Fibroblast of skin of right biceps (primary cell): Measurements from ENCODE around the gene KCNT1.

Source experiments
- DNase-seq: peaks from one replicate; pipeline ENCODE4 v3.0.0-alpha.2; 2013

Gene KCNT1

DNA sequence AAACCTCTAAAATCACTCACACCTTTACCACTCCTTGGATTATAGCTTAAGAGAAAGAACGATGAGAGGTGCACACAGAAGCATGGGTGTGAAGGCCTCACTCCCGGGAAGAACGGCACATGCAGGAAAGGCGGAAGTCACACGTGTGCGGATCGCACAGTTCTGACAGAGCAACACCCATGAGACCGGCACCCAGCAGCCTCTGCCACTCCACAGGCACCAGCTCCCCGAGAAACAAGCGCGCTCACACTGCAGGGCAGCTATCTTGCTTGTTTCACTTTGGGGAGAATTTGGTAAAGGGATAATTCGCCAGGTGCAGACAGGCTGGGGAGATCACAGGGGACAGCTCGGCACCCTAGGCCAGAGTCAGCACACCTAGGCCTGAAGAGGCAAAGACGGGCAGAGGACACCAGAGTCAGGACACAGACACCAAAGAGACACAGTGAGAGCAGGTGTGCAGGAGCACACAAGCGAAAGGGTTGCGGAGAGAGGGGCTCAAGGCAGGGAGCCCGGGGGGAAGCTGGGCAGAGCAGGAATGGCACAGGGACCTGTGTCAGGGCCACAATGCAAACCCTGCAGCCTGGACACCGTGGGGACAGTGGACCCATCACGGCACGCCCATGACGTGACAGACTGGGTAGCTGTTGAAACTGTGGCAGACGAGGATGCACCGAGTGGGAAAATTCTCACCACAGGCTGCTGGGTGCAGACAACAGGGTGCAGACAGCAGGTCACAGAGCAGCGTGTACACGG, 123.6 kb downstream of the KCNT1 start:
- no peak for DNase-seq

DNA sequence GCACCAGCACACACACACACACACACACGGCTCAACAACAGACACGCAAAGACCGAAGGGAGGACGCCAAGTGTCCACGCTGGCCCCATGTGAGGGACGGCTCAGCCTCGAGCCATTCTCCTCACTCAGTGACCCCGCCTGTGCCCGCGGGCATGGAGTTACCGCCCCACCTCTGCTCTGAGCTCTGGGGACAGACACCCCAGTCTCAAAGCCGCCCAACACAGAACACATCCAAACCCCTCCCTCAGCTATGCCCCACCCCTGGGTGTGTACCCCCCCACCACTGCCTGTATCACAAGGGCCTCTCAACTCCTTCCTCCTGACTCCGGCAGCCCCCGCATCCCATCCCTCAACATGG, 124.2 kb downstream of the KCNT1 start:
- no peak for DNase-seq

DNA sequence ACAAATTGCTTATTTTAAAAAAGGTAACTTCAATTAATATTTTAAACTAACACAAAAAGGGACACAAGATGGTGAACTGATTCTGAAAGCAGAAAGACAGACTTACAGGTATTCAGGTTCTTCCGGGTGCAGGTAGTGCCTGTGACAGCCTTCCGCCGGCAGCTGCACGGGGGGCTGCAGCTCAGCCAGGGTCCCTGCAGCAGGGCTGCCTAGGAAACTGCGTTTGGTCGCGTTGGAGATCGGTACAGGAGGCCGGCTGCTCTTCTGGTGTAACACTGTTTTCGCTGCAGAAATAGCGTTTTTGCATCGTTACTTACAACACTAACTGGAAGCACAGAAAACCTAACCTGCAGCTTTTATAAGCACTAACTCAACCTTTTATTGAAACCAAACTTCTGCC, 125.3 kb downstream of the KCNT1 start:
- DNase-seq, result no peak

DNA sequence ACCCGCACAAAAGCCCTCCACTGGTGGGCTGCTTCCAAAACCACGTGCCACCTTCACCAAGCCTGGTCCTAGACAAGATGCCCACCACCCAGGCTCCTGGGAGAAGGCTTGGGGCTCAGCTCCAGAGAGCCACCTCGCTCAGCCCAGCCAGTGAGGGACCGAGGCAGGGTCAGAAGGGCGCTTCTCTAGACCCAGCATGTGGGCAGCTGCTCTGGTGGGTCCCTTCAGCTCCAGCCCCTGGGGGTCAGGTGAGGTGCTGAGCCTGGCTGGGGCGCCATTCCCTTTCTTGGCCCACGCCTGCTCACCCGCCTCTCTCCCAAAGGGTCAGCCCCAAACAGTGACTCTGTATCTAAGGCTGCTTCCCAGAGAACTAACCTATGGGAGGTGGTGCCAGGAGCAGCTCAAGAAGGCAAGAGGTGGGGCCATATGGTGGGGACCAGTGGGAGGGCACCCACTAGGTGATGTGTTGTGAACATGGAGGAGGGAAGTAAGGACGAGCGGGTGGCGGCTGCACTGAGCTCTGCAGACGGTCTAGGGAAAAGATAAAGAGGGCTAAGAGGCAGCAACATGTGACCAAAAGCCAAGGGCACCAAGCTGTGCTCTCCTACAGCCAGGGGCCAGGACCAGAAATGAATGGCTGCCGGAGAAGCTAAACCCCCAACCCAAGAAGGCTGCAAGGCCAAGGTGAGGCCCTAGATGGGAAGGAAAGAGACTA, 126.0 kb downstream of the KCNT1 start:
- no peak for DNase-seq

DNA sequence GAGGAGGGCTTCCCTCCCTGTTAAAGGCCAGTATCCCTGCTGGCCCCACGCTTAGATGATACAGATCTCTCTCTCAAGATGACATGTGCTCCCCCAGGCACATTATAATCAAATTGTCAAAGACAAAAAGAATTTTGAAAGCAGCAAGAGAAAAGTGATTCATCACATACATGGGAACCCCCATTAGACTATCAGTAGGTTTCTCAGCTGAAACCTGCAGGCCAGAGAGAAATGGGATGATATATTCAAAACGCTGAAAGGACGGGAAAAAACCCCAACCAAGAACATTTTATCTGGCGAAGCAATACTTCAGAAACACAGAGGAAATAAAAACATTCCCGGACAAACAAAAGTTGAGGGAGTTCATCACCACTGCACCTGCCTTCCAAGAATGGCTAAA, 126.7 kb downstream of the KCNT1 start:
- DNase-seq, result no peak

DNA sequence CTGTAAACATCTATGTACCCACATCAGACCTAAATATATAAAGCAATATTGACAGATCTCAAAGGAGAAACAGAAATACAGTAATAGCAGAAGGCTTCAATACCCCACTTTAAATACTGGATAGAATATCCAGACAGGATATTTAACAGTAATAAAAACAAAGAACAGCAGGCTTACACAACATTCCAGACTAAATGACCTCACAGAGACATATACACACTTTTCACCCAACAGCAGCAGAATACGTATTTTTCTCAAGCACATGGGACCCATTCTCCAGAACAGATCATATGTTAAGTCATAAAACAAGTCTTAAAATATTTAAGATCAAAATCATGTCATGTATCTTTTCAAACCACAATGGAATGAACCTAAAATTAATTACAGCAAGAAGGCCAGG, 128.5 kb downstream of the KCNT1 start:
- peak; percentile 12 for DNase-seq

DNA sequence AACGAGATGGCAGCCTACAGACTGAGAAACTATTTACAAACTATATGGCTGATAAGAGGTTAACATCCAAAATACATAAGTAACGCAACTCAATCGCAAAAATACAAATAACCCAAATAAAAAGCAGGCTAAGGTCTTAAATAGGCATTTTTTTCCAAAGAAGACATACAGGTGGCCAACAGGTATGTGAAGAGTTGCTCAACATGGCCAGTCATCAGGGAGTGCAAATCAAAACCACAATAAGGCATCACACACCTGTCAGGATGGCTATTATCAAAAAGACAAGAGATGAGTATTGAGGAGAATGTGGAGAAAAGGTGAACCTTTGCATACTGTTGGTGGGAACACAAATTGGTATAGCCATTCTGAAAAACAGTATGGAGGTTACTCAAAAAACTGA, 131.9 kb downstream of the KCNT1 start:
- DNase-seq, result no peak

DNA sequence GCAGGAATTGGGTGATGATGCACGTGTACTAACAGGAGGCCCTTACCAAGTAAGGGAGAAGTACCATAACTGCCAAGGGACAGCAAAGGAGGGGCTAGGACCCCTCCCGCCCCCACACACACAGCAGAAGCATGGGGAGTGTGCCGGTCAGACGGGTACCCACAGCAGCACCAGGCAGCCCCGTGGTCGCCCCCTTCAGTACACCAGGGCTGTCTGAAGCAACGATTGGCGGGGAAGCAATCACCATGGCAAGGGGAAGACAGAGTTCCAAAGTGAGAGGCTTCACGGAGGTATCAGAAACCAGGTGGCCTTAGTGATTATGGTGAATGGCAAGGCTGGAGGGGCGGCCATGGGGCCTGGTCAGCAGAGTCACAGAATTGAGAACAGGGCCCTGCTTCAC, 133.1 kb downstream of the KCNT1 start:
- DNase-seq, result no peak

DNA sequence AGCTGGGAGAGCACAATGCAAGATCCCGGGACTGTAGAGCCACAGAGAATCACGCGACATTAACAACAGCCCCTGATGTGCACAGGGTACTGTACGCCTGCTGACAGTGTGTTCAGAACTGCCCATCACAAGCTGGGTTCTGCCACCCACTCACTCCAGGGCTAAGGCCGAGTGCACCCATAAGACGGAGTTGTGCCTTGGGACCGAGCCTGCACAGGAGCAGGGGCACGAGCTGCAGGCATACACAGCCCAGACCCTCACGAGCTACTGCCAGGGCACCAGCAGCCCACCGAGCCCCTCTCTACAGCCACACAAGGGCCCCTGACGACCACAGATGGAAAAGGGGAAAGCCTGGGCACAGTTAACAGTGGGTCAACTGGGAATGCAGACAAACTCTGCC, 137.5 kb downstream of the KCNT1 start:
- no peak for DNase-seq

DNA sequence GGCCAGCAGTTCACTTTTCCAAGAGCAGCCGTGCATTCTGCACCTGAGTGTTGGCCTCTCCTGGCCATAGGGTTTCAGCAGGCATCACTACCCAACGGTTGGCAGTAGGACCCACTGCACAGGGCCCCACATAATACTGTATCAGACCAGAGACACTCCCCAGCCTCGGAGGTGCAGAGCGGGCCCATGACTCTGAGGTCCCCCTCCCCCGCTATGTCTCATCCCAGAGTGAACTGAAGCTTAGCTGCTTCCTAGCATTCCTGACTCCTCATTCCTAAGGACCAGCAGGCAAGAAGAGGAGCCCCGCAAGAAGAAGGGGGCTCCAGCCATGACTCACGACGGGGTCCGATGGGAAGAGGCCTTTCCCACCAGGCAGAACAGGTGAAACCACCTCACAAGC, 138.1 kb downstream of the KCNT1 start:
- no peak for DNase-seq

DNA sequence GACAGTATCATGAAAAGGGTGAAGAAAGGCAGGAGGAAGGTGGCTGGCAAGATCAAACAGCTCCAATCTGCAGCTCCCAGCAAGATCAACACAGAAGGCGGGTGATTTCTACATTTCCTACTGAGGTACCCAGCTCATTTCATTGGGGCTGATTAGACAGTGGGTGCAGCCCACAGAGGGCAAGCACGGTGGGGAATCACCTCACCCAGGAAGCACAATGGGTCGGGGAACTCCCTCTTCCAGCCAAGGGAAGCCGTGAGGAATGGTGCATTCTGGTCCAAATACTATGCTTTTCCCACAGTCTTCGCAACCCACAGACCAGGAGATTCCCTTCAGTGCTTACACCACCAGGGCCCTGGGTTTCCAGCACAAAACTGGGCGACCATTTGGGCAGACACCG, 138.6 kb downstream of the KCNT1 start:
- no peak for DNase-seq
